ENCODE data around the gene PDE4B. TPM values are rescaled to one million over a fixed set of nuclear protein-coding genes. Genes with fewer than 3 reads are reported as not detected.

The PDE4B gene
- total RNA-seq, 4 donors from 2014 or later, result 0.08 to 6.7 (median 3.4) TPM

- TF ChIP-seq POLR2A (IDR thresholded peaks at IDR 0.05) (no peak), CTCF (IDR thresholded peaks at IDR 0.05) (no peak)
- intact Hi-C loops (cut with DNase I), result no loop called here
- Histone ChIP-seq H3K36me3 (no peaks in the 10 kb centered on the region), H3K4me3 (no peak overlapping the region), H3K27ac (peak overlapping the region in 1 of 4 donors; percentile 18), H3K27me3 (no peaks in the 10 kb centered on the region), H3K4me1 (peaks cover 0 to 45% (median 17%) of the 10 kb centered on the region in 3 donors), H3K9me3 (no peaks in the 10 kb centered on the region)
- DNase-seq, result no peak
- WGBS, 2 donors, result 91 to 98% methylated on average over 3 of the region's 3 CpGs
Measured at GRCh38 chr1:66281808-66282207, 489.1 kb downstream of the PDE4B start.

- no peaks in the 10 kb centered on the region for H3K9me3 ChIP-seq
- peak overlapping the region in 1 of 4 donors; percentile 18 for H3K27ac ChIP-seq
- 5 to 18% methylated on average over 2 of the region's 2 CpGs for WGBS, 2 donors
- peak in 2 of 6 experiments; percentile 4 to 9 for TF ChIP-seq CTCF (IDR thresholded peaks at IDR 0.05)
- no peak for TF ChIP-seq POLR2A (IDR thresholded peaks at IDR 0.05)
- no peak for DNase-seq
- H3K4me3 ChIP-seq, result no peak overlapping the region
- no peaks in the 10 kb centered on the region for H3K27me3 ChIP-seq
- H3K4me1 ChIP-seq, result peaks cover 0 to 45% (median 17%) of the 10 kb centered on the region in 3 donors
- no peaks in the 10 kb centered on the region for H3K36me3 ChIP-seq
- intact Hi-C loops (cut with DNase I), result no loop called here
Measured at GRCh38 chr1:66282343-66282852, 489.7 kb downstream of the PDE4B start.

DNA sequence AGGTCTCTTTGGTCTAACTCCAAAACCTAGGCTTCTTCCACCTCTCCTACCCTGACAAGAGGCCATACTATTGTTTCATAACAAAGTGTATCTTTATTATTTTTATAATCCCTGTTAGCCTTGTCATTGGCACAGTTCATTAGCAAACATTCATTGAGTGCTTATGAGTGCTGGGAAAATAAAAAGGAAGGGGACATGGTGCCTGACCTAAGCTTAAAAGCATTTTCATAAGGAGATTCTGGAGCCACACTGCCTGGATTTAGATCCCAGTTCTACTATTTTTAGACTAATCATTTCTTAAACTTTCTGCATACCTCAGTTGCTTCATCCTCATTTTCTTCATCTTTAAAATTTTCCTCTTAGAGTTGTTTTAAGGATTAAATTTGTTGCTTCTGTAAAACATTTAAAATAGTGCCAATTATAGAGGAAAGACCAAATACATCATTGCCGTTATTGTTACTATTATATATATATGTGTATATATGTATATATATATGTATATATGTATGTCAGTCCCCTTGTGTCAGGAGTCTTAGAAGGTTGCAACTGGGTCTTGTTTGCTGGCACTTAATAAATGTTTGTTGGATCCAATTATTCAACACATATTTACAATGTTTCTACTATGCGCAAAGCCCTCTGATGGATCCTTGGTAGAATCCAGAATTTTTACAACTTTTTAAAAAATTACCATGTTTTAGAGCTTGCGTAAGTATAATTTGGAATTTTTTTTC is 490.4 kb downstream of the PDE4B start:
- WGBS, 2 donors, result 91 to 96% methylated on average over 3 of the region's 3 CpGs
- no peaks in the 10 kb centered on the region for H3K36me3 ChIP-seq
- DNase-seq, result no peak
- TF ChIP-seq CTCF (IDR thresholded peaks at IDR 0.05), result no peak
- TF ChIP-seq POLR2A (IDR thresholded peaks at IDR 0.05), result no peak
- peaks cover 0 to 41% (median 17%) of the 10 kb centered on the region in 3 donors for H3K4me1 ChIP-seq
- intact Hi-C loops (cut with DNase I), result no loop called here
- no peaks in the 10 kb centered on the region for H3K27me3 ChIP-seq
- peak overlapping the region in 1 of 4 donors; percentile 18 for H3K27ac ChIP-seq
- no peaks in the 10 kb centered on the region for H3K9me3 ChIP-seq
- H3K4me3 ChIP-seq, result no peak overlapping the region

DNA sequence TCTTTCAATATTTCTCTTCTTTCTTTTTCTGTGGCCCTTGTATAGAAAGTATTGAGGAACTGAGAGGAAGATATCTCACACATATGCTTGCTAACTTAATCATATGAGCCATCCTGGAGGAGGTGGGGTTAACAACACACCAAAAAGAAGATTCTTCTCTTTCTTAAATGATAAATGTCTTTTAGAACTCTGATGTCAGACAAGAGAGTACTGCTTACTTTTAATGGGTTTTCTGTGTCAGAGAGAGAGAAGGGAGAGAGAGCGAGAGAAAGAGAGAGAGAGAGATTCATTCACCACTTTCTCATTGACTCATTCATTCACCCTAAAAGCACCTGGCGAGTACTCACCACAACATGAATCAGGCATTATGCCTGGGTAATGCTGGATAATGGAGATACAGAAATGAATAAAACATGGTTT is 490.9 kb downstream of the PDE4B start:
- TF ChIP-seq CTCF (IDR thresholded peaks at IDR 0.05) (no peak), POLR2A (IDR thresholded peaks at IDR 0.05) (no peak)
- Histone ChIP-seq H3K27me3 (no peaks in the 10 kb centered on the region), H3K4me1 (peaks cover 0 to 35% (median 17%) of the 10 kb centered on the region in 3 donors), H3K4me3 (no peak overlapping the region), H3K36me3 (no peaks in the 10 kb centered on the region), H3K9me3 (no peaks in the 10 kb centered on the region), H3K27ac (no peak overlapping the region)
- DNase-seq, result no peak
- WGBS, 2 donors, result 35 to 40% methylated on average over 2 of the region's 2 CpGs
- intact Hi-C loops (cut with DNase I), result no loop called here

DNA sequence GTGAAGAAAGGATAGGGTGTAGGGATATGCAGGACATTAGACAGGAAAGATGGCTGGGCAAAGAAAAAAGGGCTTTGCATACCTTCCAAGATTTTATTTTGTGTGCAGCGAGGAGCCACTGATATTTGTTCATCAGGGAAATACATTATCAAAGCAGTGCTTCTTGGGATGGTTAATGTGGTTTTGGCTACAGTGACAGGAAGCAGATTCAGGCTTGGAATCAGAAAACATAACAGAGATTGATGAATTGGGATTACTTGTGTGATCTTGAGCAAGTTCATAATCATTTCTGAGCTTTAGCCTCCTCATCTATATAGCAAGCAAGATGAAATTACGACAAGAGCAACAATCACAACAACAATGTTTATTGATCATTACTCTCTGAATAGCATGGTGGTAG is 492.1 kb downstream of the PDE4B start:
- no peak for TF ChIP-seq CTCF (IDR thresholded peaks at IDR 0.05)
- TF ChIP-seq POLR2A (IDR thresholded peaks at IDR 0.05), result no peak
- Histone ChIP-seq H3K27me3 (no peaks in the 10 kb centered on the region), H3K4me3 (no peak overlapping the region), H3K9me3 (no peaks in the 10 kb centered on the region), H3K27ac (no peak overlapping the region), H3K36me3 (no peaks in the 10 kb centered on the region), H3K4me1 (peaks cover 0 to 32% (median 17%) of the 10 kb centered on the region in 3 donors)
- intact Hi-C loops (cut with DNase I), result no loop called here
- no peak for DNase-seq
- 68 to 72% methylated on average over 2 of the region's 2 CpGs for WGBS, 2 donors

Data from esophagus squamous epithelium (tissue), 5 donors.